H1 (cell line): ENCODE results near the gene COL4A1. TPM values are rescaled to one million over a fixed set of nuclear protein-coding genes. Genes with fewer than 3 reads are reported as not detected.

Source experiments
- CREB1 ChIP-seq: IDR thresholded peaks from 2 replicates; pipeline ENCODE4 v1.6.1; 2012; ENCODE audit warnings: inconsistent platforms
- E2F6 ChIP-seq: IDR thresholded peaks from 2 replicates; pipeline ENCODE4 v1.6.1; 2012; ENCODE audit warnings: inconsistent platforms
- GABPA ChIP-seq: IDR thresholded peaks from 2 replicates; pipeline ENCODE4 v1.6.1; 2011; ENCODE audit warnings: mild to moderate bottlenecking, low read length, moderate library complexity, borderline replicate concordance; ENCODE audit not compliant: insufficient read depth
- NRF1 ChIP-seq: IDR thresholded peaks from 2 replicates; pipeline ENCODE4 v1.6.1; 2011; ENCODE audit warnings: mild to moderate bottlenecking, low read depth, low read length, improper control_type of control experiment
- PHF8 ChIP-seq: fragments of 200-600 bp; sonication (generic); conservative IDR thresholded peaks from 2 replicates; pipeline ENCODE4 v1.7.1; 2012; ENCODE audit warnings: low read depth, mild to moderate bottlenecking, inconsistent platforms, low read length, moderate library complexity
- RFX5 ChIP-seq: IDR thresholded peaks from 2 replicates; pipeline ENCODE4 v1.6.1; 2011; ENCODE audit warnings: low read depth, low read length, improper control_type of control experiment, borderline replicate concordance
- SAP30 ChIP-seq: fragments of 300-600 bp; sonication (generic); IDR thresholded peaks from 2 replicates; pipeline ENCODE4 v1.7.1; 2012; ENCODE audit warnings: low read length, moderate library complexity, mild to moderate bottlenecking, inconsistent platforms; ENCODE audit not compliant: insufficient read depth, insufficient replicate concordance
- SP2 ChIP-seq: IDR thresholded peaks from 2 replicates; pipeline ENCODE4 v1.6.1; 2012; ENCODE audit warnings: mild to moderate bottlenecking, low read length, inconsistent platforms
- TBP ChIP-seq: IDR thresholded peaks from 2 replicates; pipeline ENCODE4 v1.6.1; 2011; ENCODE audit warnings: low read depth, low read length, improper control_type of control experiment
- polyA plus RNA-seq, 7 experiments: library from polyadenylated mRNA; depleted of rRNA in 3 of 7; stranded (reverse) in 5 of 7; unstranded in 2 of 7; fragments of >200 nt in 5 of 7; fragments of 200-250 nt in 2 of 7; gene quantifications; 1 replicate in 5 of 7; 2 replicates in 1 of 7; 4 replicates in 1 of 7; pipeline versions ENCODE4 v1.2.1 to v1.2.3, GENCODE V29; 2011 to 2013; ENCODE audit warnings: missing spikeins in 2 of 7, mixed read lengths in 2 of 7
- total RNA-seq: library from RNA; stranded (reverse); fragmentation: NEBNext Ultra II Directional; extraction: Animal tissue kit (Norgen Biotek cat#: 25700); gene quantifications from 2 replicates; pipeline ENCODE4 v1.2.1, GENCODE V29; 2021

The COL4A1 gene
- total and polyA plus RNA-seq, 2 of the 8 experiments (the other 6 are each of a cell fraction or from before 2014, with no cell fraction given): 30.7 to 82.0 TPM

GRCh38 chr13:110210604-110210985 is 96.4 kb downstream of the COL4A1 start (continued):
- TF ChIP-seq RFX5 (no peak), E2F6 (no peak), GABPA (no peak), PHF8 (no peak), CREB1 (no peak), SP2 (no peak), SAP30 (no peak), TBP (no peak), NRF1 (no peak)
- TF ChIP-seq, all 59 proteins: peak for 0
